Measurements from ENCODE around the gene DPP4. TPM values are rescaled to one million over a fixed set of nuclear protein-coding genes. Genes with fewer than 3 reads are reported as not detected.

The DPP4 gene
- total and polyA plus RNA-seq, 2 donors (not counting 3 experiments of a cell fraction or from before 2014, with no cell fraction given) = 0.84 to 6.2 TPM

- H3K9me1 ChIP-seq (replicated peaks; ENCODE audit: control insufficient read depth, extremely low read depth, insufficient read depth, low read length) = peaks cover 3% of the 10 kb centered on the region
- FAIRE-seq = no peak
- H3K9me3 ChIP-seq (replicated peaks; ENCODE audit: control insufficient read depth, insufficient read depth, low read length) = no peaks in the 10 kb centered on the region
- no peaks in the 10 kb centered on the region for H3K27me3 ChIP-seq (ENCODE audit: control insufficient read depth in 2 of 2, insufficient read depth in 2 of 2, low read length in 2 of 2)
- no peak overlapping the region for H3K27ac ChIP-seq (ENCODE audit: insufficient read depth, low read depth, low read length)
- H3K4me2 ChIP-seq (ENCODE audit: insufficient read depth, low read length) = no peak overlapping the region
- ChIA-PET POLR2A (no interaction called here), CTCF (interaction anchor here (0.7 kb wide), 1 partner anchor 18 kb away, joined by 3 read pairs; no protein-coding TSS in a partner anchor)
- no peaks in the 10 kb centered on the region for H4K20me1 ChIP-seq (replicated peaks; ENCODE audit: control insufficient read depth, extremely low read depth, insufficient read depth, low read length)
- no peaks in the 10 kb centered on the region for H3K79me2 ChIP-seq (ENCODE audit: control insufficient read depth, insufficient read depth, low read length)
- no peaks in the 10 kb centered on the region for H3K4me1 ChIP-seq (ENCODE audit: control insufficient read depth, extremely low read depth, insufficient read depth, low read length)
- H3K36me3 ChIP-seq (ENCODE audit: control insufficient read depth in 2 of 2, extremely low read depth in 1 of 2, insufficient read depth in 2 of 2, low read length in 2 of 2) = no peaks in the 10 kb centered on the region
- TF ChIP-seq POLR2A (IDR thresholded peaks at IDR 0.05; ENCODE audit: low read depth, low read length) (no peak), CTCF (IDR thresholded peaks at IDR 0.05; ENCODE audit: extremely low read depth in 1 of 2, insufficient read depth in 1 of 2, low read depth in 1 of 2, low read length in 2 of 2) (no peak), FOS (IDR thresholded peaks at IDR 0.05; ENCODE audit: borderline replicate concordance, insufficient read depth, low read length) (no peak), MYC (IDR thresholded peaks at IDR 0.05; ENCODE audit: low read depth, low read length) (no peak), GATA2 (IDR thresholded peaks at IDR 0.05; ENCODE audit: insufficient read depth, insufficient read length, low read depth, low read length) (no peak), EZH2 (IDR thresholded peaks at IDR 0.05; ENCODE audit: borderline replicate concordance, low read depth, low read length, severe bottlenecking) (no peak), MAX (IDR thresholded peaks at IDR 0.05; ENCODE audit: insufficient read depth, insufficient read length) (no peak), JUN (IDR thresholded peaks at IDR 0.05; ENCODE audit: borderline replicate concordance, insufficient read depth, insufficient read length, low read depth) (no peak)
- dilution Hi-C loops (cut with MboI; ENCODE audit: extremely low pct_ligation_motif_present, low sequenced_read_pairs) (no loop called here), intact Hi-C loops (cut with micrococcal nuclease) (no loop called here)
- DNase-seq (ENCODE audit: low read depth, low spot score) = no peak
- H2AFZ ChIP-seq (ENCODE audit: low read depth, low read length) = no peak overlapping the region
- no TSS peak for BruUV-seq (replicated peaks)
- H3K9ac ChIP-seq (replicated peaks; ENCODE audit: extremely low read depth, insufficient read depth, low read length) = no peak overlapping the region
- no peak overlapping the region for H3K4me3 ChIP-seq (replicated peaks in 1 of 3; ENCODE audit: insufficient read depth in 1 of 3, low read depth in 1 of 3, low read length in 3 of 3)
Measured at GRCh38 chr2:161990036-161990435, 84.0 kb downstream of the DPP4 start.
